LNCAP (cell line): Measurements from ENCODE around the gene SMPD3.

Experiments used
- CTCF ChIP-seq: fragments of 450-650 bp; IDR thresholded peaks from 2 replicates; pipeline ENCODE4 v1.5.1; 2017; ENCODE audit warnings: mild to moderate bottlenecking

SMPD3 gene

GRCh38 chr16:68372806-68373205, 75.5 kb downstream of the SMPD3 start:
- TF ChIP-seq CTCF = no peak

GRCh38 chr16:68372381-68372720, 76.0 kb downstream of the SMPD3 start:
- TF ChIP-seq CTCF = no peak

- TF ChIP-seq CTCF = no peak
Measured at GRCh38 chr16:68371706-68372380, 76.5 kb downstream of the SMPD3 start.

GRCh38 chr16:68371276-68371651, 77.0 kb downstream of the SMPD3 start:
- no peak for TF ChIP-seq CTCF

GRCh38 chr16:68370581-68371275, 77.6 kb downstream of the SMPD3 start:
- TF ChIP-seq CTCF = no peak

- no peak for TF ChIP-seq CTCF
Measured at GRCh38 chr16:68369697-68370580, 78.4 kb downstream of the SMPD3 start.

- no peak for TF ChIP-seq CTCF
Measured at GRCh38 chr16:68369168-68369567, 79.1 kb downstream of the SMPD3 start.
